KOPT-K1 (cell line): ENCODE measurements around the gene USP44.

Experiments
- H3K27ac ChIP-seq: fragments of 200-600 bp; sonication (generic); 2 replicates; pipeline ENCODE4 v1.5.1; 2016; ENCODE audit warnings: antibody characterized with exemption, mild to moderate bottlenecking, low read depth, low read length; ENCODE audit not compliant: poor library complexity, severe bottlenecking
- H3K36me3 ChIP-seq: fragments of 200-600 bp; sonication (generic); 2 replicates; pipeline ENCODE4 v1.5.1; 2017; ENCODE audit warnings: antibody characterized with exemption, mild to moderate bottlenecking, low read length, moderate library complexity; ENCODE audit not compliant: insufficient read depth
- H3K9me3 ChIP-seq: fragments of 200-600 bp; sonication (generic); 2 replicates; pipeline ENCODE4 v1.5.1; 2017; ENCODE audit warnings: antibody characterized with exemption, low read length, mild to moderate bottlenecking; ENCODE audit not compliant: insufficient read depth, poor library complexity, severe bottlenecking

The USP44 gene

DNA sequence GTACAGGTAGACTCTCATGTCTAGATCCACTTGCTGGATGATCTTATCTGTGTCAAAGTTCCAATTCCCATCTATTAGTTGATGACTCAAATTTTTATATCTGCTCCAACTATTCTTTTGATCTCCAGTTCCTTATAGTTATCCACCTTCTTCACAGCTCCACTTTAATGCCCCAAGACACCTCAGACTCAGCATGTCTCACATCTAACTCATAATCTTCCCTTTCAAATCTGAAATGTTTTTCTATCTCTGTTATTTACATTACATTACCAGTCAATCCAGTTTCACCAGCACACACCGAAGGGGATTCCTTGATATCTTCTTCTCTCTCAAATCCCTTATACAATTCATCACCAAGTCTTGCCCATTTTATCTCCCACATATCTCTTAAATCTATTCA is 81.0 kb downstream of the USP44 start:
- Histone ChIP-seq H3K27ac (no peak overlapping the region), H3K9me3 (no peaks in the 10 kb centered on the region), H3K36me3 (no peaks in the 10 kb centered on the region)
